ENCODE results near the gene CASK.

- no peak for TF ChIP-seq CTCF (IDR thresholded peaks at IDR 0.05)
- no peak for TF ChIP-seq POLR2AphosphoS5 (IDR thresholded peaks at IDR 0.05)
- no peak for TF ChIP-seq POLR2A (IDR thresholded peaks at IDR 0.05)
- TF ChIP-seq EP300 (IDR thresholded peaks at IDR 0.05), result no peak
Measured at GRCh38 chrX:41895826-41896225, 27.5 kb downstream of the CASK start.

All from upper lobe of left lung (tissue), 4 donors.